Activated CD8-positive, alpha-beta memory T cell treated with anti-CD3 and anti-CD28 coated beads for 4 hours (primary cell): Measurements from ENCODE around the gene PXDN.

Source experiments
- DNase-seq, 2 donors: peaks; one replicate each; pipeline ENCODE4 v3.0.0-alpha.2; 2020; ENCODE audit warnings: low read depth in 2 of 2

Gene PXDN

GRCh38 chr2:1599301-1600085, 144.8 kb downstream of the PXDN start:
- no peak for DNase-seq

- no peak for DNase-seq
Observed at GRCh38 chr2:1598800-1599199, 145.5 kb downstream of the PXDN start.

- DNase-seq: no peak
Observed at GRCh38 chr2:1598041-1598710, 146.1 kb downstream of the PXDN start.

GRCh38 chr2:1595274-1595673, 149.0 kb downstream of the PXDN start:
- no peak for DNase-seq

GRCh38 chr2:1594373-1595171, 149.7 kb downstream of the PXDN start:
- DNase-seq: no peak

- DNase-seq: no peak
Observed at GRCh38 chr2:1594123-1594372, 150.3 kb downstream of the PXDN start.

- DNase-seq: no peak
Observed at GRCh38 chr2:1593371-1594122, 150.8 kb downstream of the PXDN start.

- DNase-seq: no peak
Observed at GRCh38 chr2:1591978-1592907, 152.1 kb downstream of the PXDN start.

- DNase-seq: no peak
Observed at GRCh38 chr2:1591461-1591770, 152.9 kb downstream of the PXDN start.

GRCh38 chr2:1590596-1591460, 153.5 kb downstream of the PXDN start:
- no peak for DNase-seq

- DNase-seq: no peak
Observed at GRCh38 chr2:1588978-1589621, 155.2 kb downstream of the PXDN start.

- DNase-seq: no peak
Observed at GRCh38 chr2:1588051-1588977, 156.0 kb downstream of the PXDN start.

- no peak for DNase-seq
Observed at GRCh38 chr2:1586923-1587840, 157.1 kb downstream of the PXDN start.

- DNase-seq: no peak
Observed at GRCh38 chr2:1586251-1586922, 157.9 kb downstream of the PXDN start.

GRCh38 chr2:1585635-1586034, 158.7 kb downstream of the PXDN start:
- DNase-seq: no peak

GRCh38 chr2:1584691-1585485, 159.4 kb downstream of the PXDN start:
- no peak for DNase-seq
